ENCODE results near the gene TMEM107. TPM values are rescaled to one million over a fixed set of nuclear protein-coding genes. Genes with fewer than 3 reads are reported as not detected.
A peak's percentile ranks its signal among the peaks of the same experiment; 100 is the strongest.

TMEM107 gene
- total RNA-seq, 2 donors from 2014 or later, result 11.3 to 12.6 TPM

GRCh38 chr17:8124350-8125153 is 51.6 kb downstream of the TMEM107 start:
- intact Hi-C loops (cut with DNase I, micrococcal nuclease), result loop anchor here in 1 of 2 donors (10.0 kb wide), 1 partner anchor 60 kb away; no protein-coding TSS in a partner anchor
- DNase-seq (no peak), ATAC-seq (no peak)

- no peak for ATAC-seq
- intact Hi-C loops (cut with DNase I, micrococcal nuclease), result loop anchor here in 1 of 2 donors (10.0 kb wide), 1 partner anchor 61 kb away; no protein-coding TSS in a partner anchor
- peak in 1 of 2 donors; percentile 39 for DNase-seq
Measured at GRCh38 chr17:8123695-8124349, 52.4 kb downstream of the TMEM107 start, which contains the start of gene HES7. HES7 (minus strand) TSS chr17:8124106; CDS start chr17:8124084, 22 bp downstream.

GRCh38 chr17:8122924-8123694 is 53.1 kb downstream of the TMEM107 start:
- intact Hi-C loops (cut with DNase I, micrococcal nuclease), result loop anchor here in 1 of 2 donors (10.0 kb wide), 1 partner anchor 62 kb away; no protein-coding TSS in a partner anchor
- ATAC-seq (no peak), DNase-seq (peak in 1 of 2 donors; percentile 41)

Small RNAs within 50 kb of the gene (microRNA-seq; reads per million reads assigned to microRNA genes)
- gene MIR4521 (2.7 to 9.5 reads per million in 2 donors), gene MIR6883 (0.53 to 1.4 reads per million in 2 donors)

Other genes with a start within 250 kb of the TMEM107 start
- gene KCNAB3, start 246.5 kb downstream of the TMEM107 start, total RNA-seq, result 1 to 10 TPM; 2.2 to 3.1 TPM
- gene TRAPPC1, start 244.4 kb downstream of the TMEM107 start, total RNA-seq, result 100 to 1,000 TPM; 121 to 122 TPM
- 10 to 100 TPM; 25.8 to 26.7 TPM for gene CNTROB, start 244.2 kb downstream of the TMEM107 start, total RNA-seq
- not detected for gene GUCY2D, start 173.8 kb downstream of the TMEM107 start, total RNA-seq
- gene ALOX15B, start 137.3 kb downstream of the TMEM107 start, total RNA-seq, result 1 to 10 TPM in 1 of 2 donors, under 1 TPM in 1; 0.55 to 2.5 TPM
- gene ALOX12B, start 88.7 kb downstream of the TMEM107 start, total RNA-seq, result under 1 TPM in 1 of 2 donors, not detected in 1; 0.82 TPM
- not detected for gene ALOXE3, start 57.9 kb downstream of the TMEM107 start, total RNA-seq
- gene HES7, start 52.3 kb downstream of the TMEM107 start, total RNA-seq, result not detected
- 100 to 1,000 TPM in 1 of 2 donors, 10 to 100 TPM in 1; 35.0 to 113 TPM for gene PER1, start 24.0 kb downstream of the TMEM107 start, total RNA-seq
- 10 to 100 TPM; 45.1 to 56.3 TPM for gene VAMP2, start 13.4 kb downstream of the TMEM107 start, total RNA-seq
- 10 to 100 TPM; 12.2 to 13.3 TPM for gene BORCS6, start 13.8 kb upstream of the TMEM107 start, total RNA-seq
- 10 to 100 TPM in 1 of 2 donors, 1 to 10 TPM in 1; 6.4 to 22.4 TPM for gene AURKB, start 34.2 kb upstream of the TMEM107 start, total RNA-seq
- 10 to 100 TPM; 38.7 to 38.8 TPM for gene CTC1, start 71.7 kb upstream of the TMEM107 start, total RNA-seq
- gene PFAS, start 72.9 kb upstream of the TMEM107 start, total RNA-seq, result 10 to 100 TPM; 17.0 to 23.9 TPM
- gene RANGRF, start 112.3 kb upstream of the TMEM107 start, total RNA-seq, result 10 to 100 TPM; 11.8 to 13.4 TPM
- gene SLC25A35, start 119.0 kb upstream of the TMEM107 start, total RNA-seq, result 10 to 100 TPM in 1 of 2 donors, 1 to 10 TPM in 1; 7.2 to 11.8 TPM
- 1 to 10 TPM; 1.7 to 2.6 TPM for gene ARHGEF15, start 133.9 kb upstream of the TMEM107 start, total RNA-seq
- not detected for gene ODF4, start 163.5 kb upstream of the TMEM107 start, total RNA-seq
- 1,000 to 10,000 TPM; 1,187 to 1,236 TPM for gene RPL26, start 206.8 kb upstream of the TMEM107 start, total RNA-seq
- not detected for gene RNF222, start 221.4 kb upstream of the TMEM107 start, total RNA-seq

Measured in left colon (tissue), 2 donors.